Measurements from ENCODE around the gene L3MBTL4.
"Not testable (repeated sequence)": the region's sequence is repeated elsewhere in the genome, so short reads cannot be mapped to it uniquely, and the experiment has no call there.

The L3MBTL4 gene

GRCh38 chr18:6086731-6087130, 328.0 kb downstream of the L3MBTL4 start:
- no peak for DNase-seq

- DNase-seq: no peak
Observed at GRCh38 chr18:6079406-6079805, 335.3 kb downstream of the L3MBTL4 start.

- DNase-seq: no peak
Observed at GRCh38 chr18:6078877-6079276, 335.8 kb downstream of the L3MBTL4 start.

- DNase-seq: not testable (repeated sequence)
Observed at GRCh38 chr18:6072423-6072822, 342.3 kb downstream of the L3MBTL4 start.

GRCh38 chr18:6069539-6069938, 345.2 kb downstream of the L3MBTL4 start:
- no peak for DNase-seq

- no peak for DNase-seq
Observed at GRCh38 chr18:6069103-6069502, 345.6 kb downstream of the L3MBTL4 start.

GRCh38 chr18:6060149-6060548, 354.6 kb downstream of the L3MBTL4 start:
- no peak for DNase-seq

- no peak for DNase-seq
Observed at GRCh38 chr18:6059551-6059950, 355.2 kb downstream of the L3MBTL4 start.

GRCh38 chr18:6058941-6059340, 355.8 kb downstream of the L3MBTL4 start:
- DNase-seq: no peak

GRCh38 chr18:6057604-6058003, 357.1 kb downstream of the L3MBTL4 start:
- no peak for DNase-seq

GRCh38 chr18:6056171-6056910, 358.4 kb downstream of the L3MBTL4 start:
- no peak for DNase-seq

- DNase-seq: no peak
Observed at GRCh38 chr18:6055711-6056110, 359.0 kb downstream of the L3MBTL4 start.

- DNase-seq: no peak
Observed at GRCh38 chr18:6054256-6054842, 360.4 kb downstream of the L3MBTL4 start.

GRCh38 chr18:6052449-6052913, 362.2 kb downstream of the L3MBTL4 start:
- DNase-seq: no peak

GRCh38 chr18:6047596-6047995, 367.1 kb downstream of the L3MBTL4 start:
- not testable (repeated sequence) for DNase-seq

GRCh38 chr18:6044773-6045172, 369.9 kb downstream of the L3MBTL4 start:
- no peak for DNase-seq

GRCh38 chr18:6044319-6044718, 370.4 kb downstream of the L3MBTL4 start:
- no peak for DNase-seq

- no peak for DNase-seq
Observed at GRCh38 chr18:6039055-6039454, 375.7 kb downstream of the L3MBTL4 start.

- DNase-seq: no peak
Observed at GRCh38 chr18:6031442-6031841, 383.3 kb downstream of the L3MBTL4 start.

- no peak for DNase-seq
Observed at GRCh38 chr18:6031002-6031401, 383.7 kb downstream of the L3MBTL4 start.

GRCh38 chr18:6024745-6025248, 389.9 kb downstream of the L3MBTL4 start:
- no peak for DNase-seq

- DNase-seq: no peak
Observed at GRCh38 chr18:6023551-6023950, 391.2 kb downstream of the L3MBTL4 start.

- DNase-seq: no peak
Observed at GRCh38 chr18:6022845-6023244, 391.9 kb downstream of the L3MBTL4 start.

GRCh38 chr18:6022074-6022444, 392.7 kb downstream of the L3MBTL4 start:
- no peak for DNase-seq
